Measurements from ENCODE around the gene COL4A6.

DNA sequence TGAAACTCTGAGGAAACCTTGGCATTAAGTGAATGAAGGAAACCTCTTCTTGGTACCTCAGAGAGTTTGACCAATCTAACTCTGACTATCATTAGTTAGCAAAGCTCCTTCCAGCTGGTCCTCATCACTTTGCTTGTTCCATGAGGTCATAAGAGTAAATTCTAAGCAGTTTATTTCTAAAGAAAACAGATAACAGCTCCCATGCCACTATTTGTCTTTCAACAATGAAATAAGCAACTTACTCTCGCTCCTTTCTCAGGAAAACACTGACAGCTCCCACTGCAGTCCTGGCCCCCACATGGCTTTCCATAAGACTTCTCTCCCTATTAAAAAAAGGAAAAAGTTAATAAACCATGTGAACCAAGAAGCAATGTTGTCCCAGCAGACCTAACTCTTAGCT, 127.7 kb downstream of the COL4A6 start:
- TF ChIP-seq, protein P1, sequence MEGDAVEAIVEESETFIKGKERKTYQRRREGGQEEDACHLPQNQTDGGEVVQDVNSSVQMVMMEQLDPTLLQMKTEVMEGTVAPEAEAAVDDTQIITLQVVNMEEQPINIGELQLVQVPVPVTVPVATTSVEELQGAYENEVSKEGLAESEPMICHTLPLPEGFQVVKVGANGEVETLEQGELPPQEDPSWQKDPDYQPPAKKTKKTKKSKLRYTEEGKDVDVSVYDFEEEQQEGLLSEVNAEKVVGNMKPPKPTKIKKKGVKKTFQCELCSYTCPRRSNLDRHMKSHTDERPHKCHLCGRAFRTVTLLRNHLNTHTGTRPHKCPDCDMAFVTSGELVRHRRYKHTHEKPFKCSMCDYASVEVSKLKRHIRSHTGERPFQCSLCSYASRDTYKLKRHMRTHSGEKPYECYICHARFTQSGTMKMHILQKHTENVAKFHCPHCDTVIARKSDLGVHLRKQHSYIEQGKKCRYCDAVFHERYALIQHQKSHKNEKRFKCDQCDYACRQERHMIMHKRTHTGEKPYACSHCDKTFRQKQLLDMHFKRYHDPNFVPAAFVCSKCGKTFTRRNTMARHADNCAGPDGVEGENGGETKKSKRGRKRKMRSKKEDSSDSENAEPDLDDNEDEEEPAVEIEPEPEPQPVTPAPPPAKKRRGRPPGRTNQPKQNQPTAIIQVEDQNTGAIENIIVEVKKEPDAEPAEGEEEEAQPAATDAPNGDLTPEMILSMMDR (IDR thresholded peaks at IDR 0.05): no peak
- no peak for TF ChIP-seq EP300 (IDR thresholded peaks at IDR 0.05)
